Measurements from ENCODE around the gene ARIH2. TPM values are rescaled to one million over a fixed set of nuclear protein-coding genes. Genes with fewer than 3 reads are reported as not detected.

ARIH2 gene
- total RNA-seq, 4 donors from 2014 or later: 37.4 to 102 (median 79.9) TPM

- Histone ChIP-seq H3K4me3 (peak overlapping the region; percentile 72 to 78), H3K4me1 (peaks cover 5% of the 10 kb centered on the region in 2 donors), H3K27ac (peak overlapping the region; percentile 91 to 97), H3K9me3 (no peaks in the 10 kb centered on the region), H3K27me3 (no peaks in the 10 kb centered on the region), H3K36me3 (no peaks in the 10 kb centered on the region)
- intact Hi-C loops (cut with DNase I; ENCODE audit: low total_unique reads): no loop called here
- no peak for DNase-seq
- TF ChIP-seq POLR2A (IDR thresholded peaks at IDR 0.05): no peak
- no peak for TF ChIP-seq CTCF (IDR thresholded peaks at IDR 0.05)
These were observed 110.9 kb downstream of the ARIH2 start for GRCh38 chr3:49029563-49029884.

- intact Hi-C loops (cut with DNase I; ENCODE audit: low total_unique reads): no loop called here
- peaks cover 5% of the 10 kb centered on the region in 2 donors for H3K4me1 ChIP-seq
- no peaks in the 10 kb centered on the region for H3K27me3 ChIP-seq
- H3K4me3 ChIP-seq: no peak overlapping the region
- no peaks in the 10 kb centered on the region for H3K36me3 ChIP-seq
- no peaks in the 10 kb centered on the region for H3K9me3 ChIP-seq
- H3K27ac ChIP-seq: peak overlapping the region in 1 of 2 donors; percentile 91
- DNase-seq: no peak
- TF ChIP-seq CTCF (IDR thresholded peaks at IDR 0.05) (no peak), POLR2A (IDR thresholded peaks at IDR 0.05) (no peak)
These were observed 111.7 kb downstream of the ARIH2 start for GRCh38 chr3:49030321-49030720.

DNA sequence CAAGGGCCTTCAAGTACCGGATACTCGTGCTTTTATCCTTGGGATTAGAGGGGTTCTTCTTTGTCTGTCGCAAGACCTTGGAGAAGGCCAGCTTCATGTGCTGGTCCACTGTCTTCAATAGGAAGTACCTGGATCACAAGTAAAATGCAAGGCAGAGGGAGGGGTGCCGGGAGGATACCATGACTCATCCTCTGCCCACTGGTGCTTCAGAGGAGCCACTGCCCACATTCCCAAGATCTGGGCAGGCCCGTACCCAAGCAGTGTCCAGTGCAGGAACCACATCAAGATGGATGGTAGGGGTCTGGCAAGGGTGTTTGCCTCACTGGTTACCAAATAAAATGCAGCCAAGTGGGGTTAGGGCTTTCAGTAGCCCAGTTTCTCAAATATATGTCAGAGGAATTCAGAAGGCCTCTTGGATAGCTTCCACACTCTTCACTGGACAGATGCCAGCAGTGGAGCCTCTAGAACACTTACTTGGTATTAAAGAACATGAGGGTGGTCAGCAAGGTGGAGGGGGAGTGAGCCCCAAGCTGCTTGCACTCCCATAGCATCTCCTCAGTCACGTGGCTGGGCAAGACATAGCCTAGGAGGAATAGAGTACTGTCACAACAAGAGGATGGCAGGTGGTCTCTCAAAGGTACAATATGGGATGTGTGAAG is 114.1 kb downstream of the ARIH2 start:
- Histone ChIP-seq H3K27me3 (no peaks in the 10 kb centered on the region), H3K9me3 (no peaks in the 10 kb centered on the region), H3K4me1 (peaks cover 5% of the 10 kb centered on the region in 2 donors), H3K4me3 (no peak overlapping the region), H3K27ac (no peak overlapping the region), H3K36me3 (no peaks in the 10 kb centered on the region)
- DNase-seq: peak in 1 of 2 donors; percentile 26
- intact Hi-C loops (cut with DNase I; ENCODE audit: low total_unique reads): no loop called here
- TF ChIP-seq POLR2A (IDR thresholded peaks at IDR 0.05) (no peak), CTCF (IDR thresholded peaks at IDR 0.05) (no peak)

- Histone ChIP-seq H3K4me3 (no peak overlapping the region), H3K4me1 (no peaks in the 10 kb centered on the region), H3K9me3 (no peaks in the 10 kb centered on the region), H3K36me3 (no peaks in the 10 kb centered on the region), H3K27me3 (no peaks in the 10 kb centered on the region), H3K27ac (no peak overlapping the region)
- TF ChIP-seq CTCF (IDR thresholded peaks at IDR 0.05) (no peak), POLR2A (IDR thresholded peaks at IDR 0.05) (no peak)
- intact Hi-C loops (cut with DNase I; ENCODE audit: low total_unique reads): no loop called here
- no peak for DNase-seq
These were observed 116.0 kb downstream of the ARIH2 start for GRCh38 chr3:49034650-49035049.

DNA sequence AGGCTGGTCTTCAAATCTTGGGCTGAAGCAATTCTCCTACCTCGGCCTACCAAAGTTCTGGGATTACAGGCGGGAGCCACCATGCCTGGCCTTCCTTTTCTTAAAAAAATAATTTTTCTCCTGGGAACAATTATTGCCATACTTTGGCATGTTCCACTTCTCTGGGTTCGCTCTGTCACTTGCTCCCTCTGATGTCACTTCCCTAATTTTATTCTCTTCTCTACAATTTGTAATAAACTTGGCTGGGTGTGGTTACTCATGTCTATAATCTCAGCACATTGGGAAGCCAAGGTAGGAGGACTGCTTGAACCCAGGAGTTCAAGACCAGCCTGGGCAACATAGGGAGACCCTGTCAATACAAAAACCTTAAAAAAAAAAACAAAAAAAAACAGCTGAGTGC is 116.6 kb downstream of the ARIH2 start:
- Histone ChIP-seq H3K27ac (no peak overlapping the region), H3K36me3 (no peaks in the 10 kb centered on the region), H3K9me3 (no peaks in the 10 kb centered on the region), H3K4me1 (no peaks in the 10 kb centered on the region), H3K27me3 (no peaks in the 10 kb centered on the region), H3K4me3 (no peak overlapping the region)
- no peak for DNase-seq
- intact Hi-C loops (cut with DNase I; ENCODE audit: low total_unique reads): no loop called here
- TF ChIP-seq POLR2A (IDR thresholded peaks at IDR 0.05) (no peak), CTCF (IDR thresholded peaks at IDR 0.05) (no peak)

MicroRNAs within 50 kb of the gene (microRNA counts, 767-probe panel; counts per million panel counts)
- microRNA hsa-miR-191-5p: 7,113 to 8,604 counts per million in 2 donors
- microRNA hsa-miR-425-5p: 0 to 2,031 counts per million in 2 donors

Small RNA genes lying within 50 kb of the gene (microRNA-seq; reads per million reads assigned to microRNA genes)
- gene MIR191 (ENCODE audit: borderline microRNAs expressed, borderline replicate concordance) (7,959 reads per million, percentile 91 among the genes with 10 or more reads in this experiment), gene MIR425 (ENCODE audit: borderline microRNAs expressed, borderline replicate concordance) (481 reads per million, percentile 73 among the genes with 10 or more reads in this experiment)

Small RNA genes lying within 50 kb of the gene (small RNA-seq; reads per million reads assigned to genes)
- gene MIR191 (798 reads per million, percentile 97 among the genes with 10 or more reads in this experiment), gene MIR425 (1.3 reads per million, percentile 61 among the genes with 10 or more reads in this experiment)

Other genes with a start within 250 kb of the ARIH2 start
- 10 to 100 TPM; 11.0 to 48.9 (median 25.6) TPM for gene NCKIPSD, start 232.9 kb upstream of the ARIH2 start, total RNA-seq
- 10 to 100 TPM; 45.6 to 91.7 (median 78.0) TPM for gene IP6K2, start 201.6 kb upstream of the ARIH2 start, total RNA-seq
- gene PRKAR2A, start 71.0 kb upstream of the ARIH2 start, total RNA-seq: 10 to 100 TPM in 3 of 4 donors, 1 to 10 TPM in 1; 5.4 to 59.0 (median 26.3) TPM
- 10 to 100 TPM in 2 of 4 donors, 1 to 10 TPM in 2; 7.7 to 41.8 (median 15.3) TPM for gene SLC25A20, start 20.0 kb upstream of the ARIH2 start, total RNA-seq
- gene P4HTM, start 71.4 kb downstream of the ARIH2 start, total RNA-seq: 10 to 100 TPM; 35.0 to 81.5 (median 51.1) TPM
- 100 to 1,000 TPM in 3 of 4 donors, 10 to 100 TPM in 1; 50.0 to 243 (median 122) TPM for gene WDR6, start 88.5 kb downstream of the ARIH2 start, total RNA-seq
- gene DALRD3, start 99.7 kb downstream of the ARIH2 start, total RNA-seq: 10 to 100 TPM; 13.8 to 93.0 (median 27.7) TPM
- gene NDUFAF3, start 103.3 kb downstream of the ARIH2 start, total RNA-seq: 10 to 100 TPM in 3 of 4 donors, 1 to 10 TPM in 1; 8.8 to 96.6 (median 30.3) TPM
- gene IMPDH2, start 110.6 kb downstream of the ARIH2 start, total RNA-seq: 100 to 1,000 TPM in 3 of 4 donors, 10 to 100 TPM in 1; 53.0 to 273 (median 163) TPM
- gene QRICH1, start 175.2 kb downstream of the ARIH2 start, total RNA-seq: 100 to 1,000 TPM in 2 of 4 donors, 10 to 100 TPM in 2; 69.0 to 140 (median 104) TPM
- gene QARS1, start 185.9 kb downstream of the ARIH2 start, total RNA-seq: 100 to 1,000 TPM; 124 to 280 (median 161) TPM
- gene USP19, start 202.0 kb downstream of the ARIH2 start, total RNA-seq: 10 to 100 TPM; 21.5 to 66.6 (median 43.6) TPM
- 100 to 1,000 TPM; 387 to 604 (median 509) TPM for gene LAMB2, start 214.2 kb downstream of the ARIH2 start, total RNA-seq
- 10 to 100 TPM in 3 of 4 donors, 1 to 10 TPM in 1; 9.2 to 58.2 (median 31.3) TPM for gene CCDC71, start 247.5 kb downstream of the ARIH2 start, total RNA-seq

Data from uterus (tissue), 4 donors.